NT2/D1 (cell line): ENCODE measurements around the gene CD79A.
"Not testable (repeated sequence)": the region's sequence is repeated elsewhere in the genome, so short reads cannot be mapped to it uniquely, and the experiment has no call there.

Source experiments
- SUZ12 ChIP-seq: IDR thresholded peaks from 2 replicates; pipeline ENCODE4 v1.6.1; 2011; ENCODE audit not compliant: insufficient read length, insufficient read depth; ENCODE audit errors: extremely low read depth
- YY1 ChIP-seq: IDR thresholded peaks from 2 replicates; pipeline ENCODE4 v1.6.1; 2011; ENCODE audit not compliant: insufficient read length, insufficient read depth
- ZNF274 ChIP-seq: IDR thresholded peaks from 2 replicates; pipeline ENCODE4 v1.6.1; 2011; ENCODE audit warnings: mild to moderate bottlenecking, low read depth, low read length

DNA sequence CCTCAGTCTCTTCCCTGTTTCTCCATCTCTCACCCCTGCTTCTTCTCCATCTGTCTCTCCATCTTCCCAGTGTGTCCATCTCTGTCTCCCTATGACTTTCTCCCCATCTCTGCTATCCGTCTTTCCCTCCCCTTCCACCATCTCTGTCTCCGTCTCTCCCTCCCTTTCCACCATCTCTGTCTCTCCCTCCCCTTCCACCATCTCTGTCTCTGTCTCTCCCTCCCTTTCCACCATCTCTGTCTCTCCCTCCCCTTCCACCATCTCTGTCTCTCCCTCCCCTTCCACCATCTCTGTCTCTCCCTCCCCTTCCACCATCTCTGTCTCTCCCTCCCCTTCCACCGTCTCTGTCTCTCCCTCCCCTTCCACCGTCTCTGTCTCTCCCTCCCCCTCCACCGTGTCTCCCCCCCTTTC lies 37.4 kb downstream of the CD79A start:
- TF ChIP-seq ZNF274, YY1, SUZ12: not testable (repeated sequence)
